Body of pancreas (tissue), 4 donors: ENCODE measurements around the gene CNOT1. TPM values are rescaled to one million over a fixed set of nuclear protein-coding genes. Genes with fewer than 3 reads are reported as not detected.

Experiments used
- ATAC-seq: fragments of 150-250 bp; one replicate; pipeline ENCODE4 v1.9.1; 2016
- DNase-seq, 4 donors: peaks; one replicate each; pipeline ENCODE4 v3.0.0-alpha.2; 2019
- H3K27ac ChIP-seq, 4 donors: fragments of 200-600 bp; sonication (generic); 1 replicate in 3 of 4; 2 replicates in 1 of 4; pipeline versions ENCODE4 v1.5.1 to v1.6.1; 2016 to 2019; ENCODE audit warnings: mild to moderate bottlenecking in 1 of 4, mixed read lengths in 1 of 4, moderate library complexity in 1 of 4
- H3K27me3 ChIP-seq, 2 donors: fragments of 200-600 bp; sonication (generic); one replicate each; pipeline ENCODE4 v1.6.0; 2016; ENCODE audit warnings: mild to moderate bottlenecking in 1 of 2
- H3K36me3 ChIP-seq, 2 donors: fragments of 200-600 bp; sonication (generic); replicated peaks in 1 of 2; 2 replicates each; pipeline ENCODE4 v1.5.1; 2016; ENCODE audit warnings: low read depth in 2 of 2; ENCODE audit not compliant: insufficient read depth in 1 of 2
- H3K4me1 ChIP-seq: fragments of 200-600 bp; sonication (generic); one replicate; pipeline ENCODE4 v1.6.0; 2016
- H3K4me3 ChIP-seq, 2 donors: fragments of 200-600 bp; sonication (generic); 1 replicate in 1 of 2; 2 replicates in 1 of 2; pipeline ENCODE4 v1.5.1; 2016 to 2019
- H3K9me3 ChIP-seq, 3 donors: fragments of 200-600 bp; sonication (generic); 1 replicate in 2 of 3; 2 replicates in 1 of 3; pipeline ENCODE4 v1.5.1; 2016
- CTCF ChIP-seq, 7 experiments: fragments of 450-650 bp in 4 of 7; fragments of 200-600 bp in 3 of 7; sonication (generic) in 3 of 7; IDR thresholded peaks; one replicate each; pipeline ENCODE4 v1.5.1; 2016 to 2019; ENCODE audit warnings: antibody characterized with exemption in 7 of 7
- POLR2A ChIP-seq, 3 donors: fragments of 450-650 bp; IDR thresholded peaks; one replicate each; pipeline ENCODE4 v1.6.1; 2016; ENCODE audit warnings: antibody characterized with exemption in 3 of 3, mild to moderate bottlenecking in 2 of 3
- WGBS, 2 donors: methylation state at CpG; one replicate each; pipeline ENCODE4 v1.1.5; 2017; 5-methylcytosine and 5-hydroxymethylcytosine counted together
- intact Hi-C: fragments of 100-400 bp; cut with DNase I; formaldehyde crosslinking; loops from one replicate; pipeline ENCODE4 v1.15.1; 2023
- total RNA-seq, 2 donors: library from RNA; depleted of rRNA; stranded (reverse); fragments of >200 nt; gene quantifications; one replicate each; pipeline ENCODE4 v1.1.0, GENCODE V29; 2016

CNOT1 gene
- total RNA-seq, 2 donors from 2014 or later = 56.8 to 63.9 TPM

- TF ChIP-seq POLR2A (IDR thresholded peaks at IDR 0.05) (no peak), CTCF (IDR thresholded peaks at IDR 0.05) (no peak)
Measured at GRCh38 chr16:58502217-58502921, 127.3 kb downstream of the CNOT1 start.

GRCh38 chr16:58501242-58502131 lies 128.1 kb downstream of the CNOT1 start:
- 7% methylated on average over 38 of the region's 42 CpGs; no CpG with 5 or more reads in 1 of the 2 donors for WGBS, 2 donors
- Histone ChIP-seq H3K9me3 (no peaks in the 10 kb centered on the region), H3K4me3 (no peak overlapping the region), H3K36me3 (no peaks in the 10 kb centered on the region), H3K27me3 (no peaks in the 10 kb centered on the region), H3K4me1 (peaks cover 33% of the 10 kb centered on the region), H3K27ac (peak overlapping the region in 3 of 4 donors; percentile 4 to 32 (median 27))
- TF ChIP-seq CTCF (IDR thresholded peaks at IDR 0.05) = peak in 1 of 7 experiments; percentile 7
- TF ChIP-seq POLR2A (IDR thresholded peaks at IDR 0.05) = peak in 2 of 3 donors; percentile 20 to 34
- peak; percentile 72 to 87 (median 86) for DNase-seq
- ATAC-seq = peak; percentile 82
- intact Hi-C loops = no loop called here

More at GRCh38 chr16:58502217-58502921, 127.3 kb downstream of the CNOT1 start:
- H3K9me3 ChIP-seq = no peaks in the 10 kb centered on the region
- H3K4me3 ChIP-seq = no peak overlapping the region
- peak overlapping the region in 2 of 4 donors; percentile 4 to 32 for H3K27ac ChIP-seq
- intact Hi-C loops = no loop called here
- peaks cover 33% of the 10 kb centered on the region for H3K4me1 ChIP-seq
- H3K36me3 ChIP-seq = no peaks in the 10 kb centered on the region
- DNase-seq (peak in 1 of 4 donors; percentile 9), ATAC-seq (no peak)
- H3K27me3 ChIP-seq = no peaks in the 10 kb centered on the region
- 62 to 81% methylated on average over 8 of the region's 8 CpGs for WGBS, 2 donors

DNA sequence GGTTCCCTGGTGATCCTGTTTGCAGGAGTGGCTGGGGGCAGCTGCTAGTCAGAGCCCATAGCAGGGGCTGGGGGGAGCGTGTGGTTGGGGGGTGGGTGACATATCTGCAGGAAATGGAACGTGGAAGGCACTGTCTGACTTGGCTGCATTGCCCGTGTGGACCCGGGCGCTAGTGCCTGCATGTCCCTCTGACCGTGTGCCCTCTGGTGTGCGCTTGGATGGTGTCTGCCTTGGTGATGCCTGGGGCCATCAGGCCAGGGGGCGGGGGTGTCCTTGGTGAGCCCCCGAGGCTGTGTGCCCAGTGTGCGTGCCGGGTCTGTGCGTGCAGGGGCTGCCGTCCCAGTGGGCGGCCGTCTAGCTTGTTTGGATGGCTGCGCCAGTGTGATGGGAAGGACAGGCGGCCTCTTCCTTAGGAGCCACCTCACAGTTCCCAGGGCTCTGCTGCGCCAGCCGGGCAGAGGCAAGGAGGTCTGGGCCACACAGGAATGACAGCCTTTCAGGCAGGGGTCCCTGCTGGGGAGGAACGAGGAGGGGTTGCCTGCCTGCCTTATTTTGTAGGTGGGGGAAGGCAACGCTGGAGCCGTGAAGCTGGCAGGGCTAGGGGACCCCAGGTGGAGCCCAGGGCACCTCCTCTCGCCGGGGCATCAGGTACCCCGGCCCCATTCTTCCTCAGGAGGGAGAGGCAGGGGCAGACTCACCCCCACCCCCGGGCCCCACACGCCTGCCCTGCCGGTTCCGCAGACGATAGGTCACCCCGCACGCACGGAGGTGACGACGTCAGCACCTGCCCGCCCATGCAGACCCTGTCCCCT lies 129.0 kb downstream of the CNOT1 start:
- DNase-seq = peak in 1 of 4 donors; percentile 16
- TF ChIP-seq CTCF (IDR thresholded peaks at IDR 0.05) (no peak), POLR2A (IDR thresholded peaks at IDR 0.05) (no peak)
- peak; percentile 2 for ATAC-seq
- peaks cover 33% of the 10 kb centered on the region for H3K4me1 ChIP-seq
- H3K9me3 ChIP-seq = no peaks in the 10 kb centered on the region
- no peaks in the 10 kb centered on the region for H3K36me3 ChIP-seq
- H3K4me3 ChIP-seq = no peak overlapping the region
- no peaks in the 10 kb centered on the region for H3K27me3 ChIP-seq
- WGBS, 2 donors = 39 to 43% methylated on average over 7 to 25 of the region's 36 CpGs
- H3K27ac ChIP-seq = peak overlapping the region in 3 of 4 donors; percentile 26 to 32 (median 27)
- intact Hi-C loops = no loop called here

DNA sequence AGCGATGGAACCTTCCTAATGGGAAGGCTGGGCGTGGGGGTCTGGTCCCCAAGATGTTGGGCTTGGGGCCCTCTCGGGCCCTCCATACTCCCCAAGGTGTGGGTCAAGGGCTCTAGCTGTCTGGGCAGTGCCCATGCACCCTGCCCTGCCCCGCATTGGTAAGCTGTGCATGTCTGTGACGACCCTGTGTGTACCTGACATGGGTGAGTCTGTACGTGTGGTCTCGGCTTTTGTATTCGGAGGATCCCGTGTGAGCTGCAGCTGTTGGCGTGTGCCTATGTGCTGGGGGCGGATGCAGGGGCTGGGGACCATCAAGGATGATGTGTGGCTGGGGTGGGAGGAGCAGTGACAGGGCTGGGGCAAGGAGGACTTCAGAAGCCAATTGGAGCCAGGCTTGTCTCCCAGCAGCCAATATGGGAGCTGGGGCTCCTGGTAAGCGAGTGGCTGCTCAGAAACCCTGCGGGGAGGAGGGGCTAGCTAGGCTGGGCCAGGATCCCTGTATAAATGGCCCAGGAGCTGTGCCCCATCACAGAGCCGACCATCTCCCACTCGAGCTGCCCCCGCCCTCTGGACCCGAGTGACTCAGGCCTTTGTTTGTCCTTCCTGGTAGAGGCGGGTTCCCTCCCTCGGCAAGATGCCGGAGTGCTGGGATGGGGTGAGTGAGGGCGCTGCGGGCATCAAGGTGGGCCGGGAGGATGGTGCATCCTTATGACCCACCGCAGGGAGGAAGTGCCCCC lies 129.8 kb downstream of the CNOT1 start, which contains the start of gene NDRG4:
Gene NDRG4, plus strand, starts transcription at position 529 of the 737 bp plus-strand sequence. Its CDS starts 106 bp downstream, at position 635.
- Histone ChIP-seq H3K27ac (peak within 1 kb of the TSS in 2 of 4 donors; percentile 26 to 32), H3K9me3 (no peaks in the 10 kb centered on the region), H3K4me3 (no peak within 1 kb of the TSS), H3K27me3 (no peaks in the 10 kb centered on the region), H3K36me3 (no peaks in the 10 kb centered on the region), H3K4me1 (peaks cover 33% of the 10 kb centered on the region)
- ATAC-seq = peak; percentile 11
- TF ChIP-seq POLR2A (IDR thresholded peaks at IDR 0.05) (no peak), CTCF (IDR thresholded peaks at IDR 0.05) (no peak)
- 57 to 59% methylated on average over 11 to 24 of the region's 24 CpGs for WGBS, 2 donors
- DNase-seq = peak; percentile 35 to 58 (median 50)
- intact Hi-C loops = no loop called here
